LNCAP (cell line): ENCODE measurements around the gene ZNF740.

Experiments used
- CTCF ChIP-seq: fragments of 450-650 bp; IDR thresholded peaks from 2 replicates; pipeline ENCODE4 v1.5.1; 2017; ENCODE audit warnings: mild to moderate bottlenecking

ZNF740 gene

GRCh38 chr12:53214687-53215455, 34.3 kb downstream of the ZNF740 start:
- TF ChIP-seq CTCF, result no peak

GRCh38 chr12:53215497-53215896, 35.0 kb downstream of the ZNF740 start:
- TF ChIP-seq CTCF, result no peak

- TF ChIP-seq CTCF, result no peak
These were observed 36.8 kb downstream of the ZNF740 start for GRCh38 chr12:53217051-53217930.

- no peak for TF ChIP-seq CTCF
These were observed 37.4 kb downstream of the ZNF740 start for GRCh38 chr12:53217931-53218307.

- no peak for TF ChIP-seq CTCF
These were observed 38.2 kb downstream of the ZNF740 start for GRCh38 chr12:53218551-53219291.

- TF ChIP-seq CTCF, result no peak
These were observed 38.9 kb downstream of the ZNF740 start for GRCh38 chr12:53219292-53219955.
